ENCODE data around the gene SGPP2.
"Not testable (repeated sequence)": the region's sequence is repeated elsewhere in the genome, so short reads cannot be mapped to it uniquely, and the experiment has no call there.

Gene SGPP2

DNA sequence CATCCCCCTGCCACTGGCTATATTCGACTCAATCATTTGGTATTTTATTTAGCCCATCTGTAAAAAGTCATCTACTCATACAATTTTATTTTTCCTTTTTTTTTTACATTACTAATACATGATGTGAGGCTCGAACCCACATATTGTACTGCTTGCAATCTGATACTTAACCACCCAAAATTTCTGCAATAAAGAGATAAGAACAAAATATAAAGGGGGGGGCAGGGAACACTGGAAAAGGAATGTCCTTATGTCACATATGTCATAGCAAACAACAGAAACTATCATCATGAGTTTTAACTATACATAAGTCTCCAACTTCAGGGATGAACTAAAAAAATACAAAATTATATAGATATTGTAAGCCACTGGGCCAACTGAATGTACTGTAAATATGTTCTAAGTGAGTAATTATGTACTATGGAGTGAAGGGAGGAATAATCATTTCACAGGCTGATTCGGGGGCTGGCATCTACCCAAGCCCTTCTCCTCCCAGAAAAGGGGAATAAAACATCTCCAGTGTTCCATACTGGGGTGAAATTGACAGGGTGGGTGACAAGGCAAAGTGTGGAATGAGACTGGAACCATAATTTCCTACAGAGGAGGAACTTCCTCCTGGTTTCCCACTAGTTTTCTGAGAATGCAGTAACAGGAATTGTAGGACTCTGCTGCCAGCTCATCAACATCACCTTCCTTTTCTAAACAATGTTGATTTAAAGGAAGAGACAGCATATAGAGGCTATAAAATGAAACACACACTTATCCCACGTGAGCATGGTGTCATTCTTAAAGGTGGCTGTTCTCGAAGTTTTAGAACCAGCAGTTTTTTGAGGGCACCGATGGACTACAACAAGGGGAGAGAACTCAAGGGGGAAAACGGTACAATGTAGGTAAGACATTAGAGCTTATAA is 152.1 kb downstream of the SGPP2 start:
- DNase-seq (ENCODE audit: low read depth) = no peak

GRCh38 chr2:222577341-222577740 is 153.0 kb downstream of the SGPP2 start:
- DNase-seq (ENCODE audit: low read depth) = no peak

DNA sequence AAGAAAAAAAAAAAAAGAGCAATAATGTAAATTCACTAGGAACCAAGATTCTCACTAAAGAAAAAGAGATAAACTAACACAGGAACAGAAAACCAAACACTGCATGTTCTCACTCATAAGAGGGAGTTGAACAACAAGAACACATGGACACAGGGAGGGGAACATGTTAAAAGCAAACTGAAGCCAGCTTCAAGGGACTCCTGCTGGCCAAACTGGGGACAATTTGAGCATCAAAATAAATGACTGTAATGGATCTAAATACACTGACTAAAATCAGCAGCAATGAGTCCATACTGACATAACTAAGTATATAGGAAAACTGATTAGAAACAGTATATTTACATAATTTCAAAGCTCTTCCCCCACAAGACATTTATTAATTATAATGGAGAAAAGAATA is 158.6 kb downstream of the SGPP2 start:
- DNase-seq (ENCODE audit: low read depth) = no peak

- DNase-seq (ENCODE audit: low read depth) = not testable (repeated sequence)
Observed at GRCh38 chr2:222584589-222584988, 160.2 kb downstream of the SGPP2 start.

GRCh38 chr2:222591661-222592060 is 167.3 kb downstream of the SGPP2 start:
- DNase-seq (ENCODE audit: low read depth) = no peak

GRCh38 chr2:222592176-222592575 is 167.8 kb downstream of the SGPP2 start:
- DNase-seq (ENCODE audit: low read depth) = no peak

- no peak for DNase-seq (ENCODE audit: low read depth)
Observed at GRCh38 chr2:222594679-222595078, 170.3 kb downstream of the SGPP2 start.

DNA sequence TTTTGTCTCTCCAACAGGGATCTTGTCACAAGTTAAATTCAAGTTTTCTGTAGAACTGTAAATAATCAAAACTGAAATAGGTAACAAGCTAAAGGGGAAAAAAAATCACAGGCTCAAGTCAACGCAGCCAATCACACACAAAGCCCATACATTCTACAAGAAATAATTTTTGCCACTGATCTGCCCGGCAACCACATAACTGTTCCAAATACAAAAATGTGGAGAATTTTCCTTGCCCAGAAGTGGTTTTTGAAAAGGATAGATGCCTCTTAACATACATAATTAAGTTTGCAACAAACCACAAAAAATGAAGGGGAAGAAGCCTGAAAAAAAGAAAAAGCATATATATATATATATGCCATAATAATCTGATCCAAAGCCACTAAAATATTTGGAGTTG is 171.2 kb downstream of the SGPP2 start:
- no peak for DNase-seq (ENCODE audit: low read depth)

DNA sequence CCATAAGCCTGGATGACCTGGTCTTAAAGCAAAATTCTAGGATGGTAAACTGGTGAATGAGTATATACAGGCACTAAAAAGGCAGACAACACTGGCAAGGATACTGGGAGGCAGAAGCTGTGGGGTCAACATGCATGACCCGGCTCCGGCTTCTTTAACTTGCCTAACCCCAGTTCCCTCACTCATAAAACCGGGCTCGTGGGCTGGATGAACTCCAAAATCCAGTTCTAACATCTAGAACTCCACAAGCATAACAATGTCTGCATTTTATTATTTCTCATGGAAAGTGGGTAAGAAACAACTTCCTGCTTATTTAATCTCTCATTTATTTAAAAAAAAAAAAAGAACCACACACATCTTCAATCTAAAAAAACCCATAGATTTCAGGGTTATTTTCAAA is 174.3 kb downstream of the SGPP2 start:
- DNase-seq (ENCODE audit: low read depth) = no peak

DNA sequence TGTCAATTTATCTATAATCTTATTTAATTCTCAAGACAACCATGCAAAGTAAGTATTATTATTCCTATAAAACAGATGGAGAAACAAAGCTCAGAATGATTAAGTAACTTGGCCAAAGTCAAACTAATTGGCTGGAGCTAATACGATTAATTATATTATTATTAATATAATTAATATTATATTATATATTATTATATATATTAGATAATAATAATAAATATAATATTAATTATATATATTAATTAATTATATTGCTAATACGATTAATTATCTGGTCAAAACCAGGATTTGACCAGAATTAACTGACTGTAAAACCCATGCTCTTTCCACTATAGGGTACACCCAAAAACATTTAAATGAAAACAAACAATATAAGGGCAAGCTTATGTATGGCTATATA is 179.2 kb downstream of the SGPP2 start:
- no peak for DNase-seq (ENCODE audit: low read depth)

- DNase-seq (ENCODE audit: low read depth) = no peak
Observed at GRCh38 chr2:222604749-222605515, 180.6 kb downstream of the SGPP2 start.

DNA sequence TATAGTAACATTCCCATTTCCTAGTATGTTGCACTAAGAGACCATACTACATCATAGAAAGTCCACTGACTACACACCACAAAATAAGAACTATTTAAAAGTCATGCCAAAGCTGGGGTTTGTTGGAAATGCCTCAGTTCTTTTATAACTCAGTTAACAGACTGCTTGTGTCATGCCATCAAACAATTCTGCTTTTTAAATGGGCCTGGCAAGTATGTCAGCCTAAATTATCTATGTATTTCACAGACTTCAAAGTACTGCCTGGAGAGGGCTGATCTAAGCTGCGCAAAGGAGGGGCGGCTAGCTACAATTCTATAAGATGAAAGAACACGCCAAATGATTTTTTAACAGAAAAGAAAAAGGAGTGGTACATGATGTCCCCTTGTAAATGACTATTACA is 182.0 kb downstream of the SGPP2 start:
- no peak for DNase-seq (ENCODE audit: low read depth)

DNA sequence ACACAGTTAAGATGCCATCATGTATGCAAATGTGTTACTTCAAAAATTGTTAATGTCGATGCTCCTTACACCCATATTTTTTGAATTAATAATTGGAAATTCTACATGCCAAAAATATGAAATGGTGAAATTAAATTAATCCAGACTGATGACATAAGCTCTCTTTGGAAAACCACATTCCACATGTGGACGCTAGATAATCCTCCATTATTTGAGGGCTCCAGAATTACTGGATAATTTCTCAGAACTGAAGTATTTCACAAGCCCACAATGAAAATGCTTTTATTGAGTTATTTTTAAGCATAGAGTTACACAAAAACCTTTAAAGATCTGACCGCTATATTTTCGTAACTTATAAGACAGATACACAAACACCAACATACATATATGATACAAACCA is 183.7 kb downstream of the SGPP2 start:
- no peak for DNase-seq (ENCODE audit: low read depth)

- DNase-seq (ENCODE audit: low read depth) = no peak
Observed at GRCh38 chr2:222609381-222609780, 185.0 kb downstream of the SGPP2 start.
